GM21367 (cell line): Measurements from ENCODE around the gene LSM6.

Experiments used
- ATAC-seq: cut with Tn5 transposase; IDR thresholded peaks from one replicate; pipeline ENCODE4 v1.9.1; 2021; ENCODE audit not compliant: unreplicated experiment

LSM6 gene

GRCh38 chr4:146183209-146183608 is 7.7 kb downstream of the LSM6 start:
- no peak for ATAC-seq

- no peak for ATAC-seq
Measured at GRCh38 chr4:146186041-146186440, 10.5 kb downstream of the LSM6 start.

- ATAC-seq, result no peak
Measured at GRCh38 chr4:146186596-146186995, 11.1 kb downstream of the LSM6 start.

GRCh38 chr4:146190456-146190855 is 14.9 kb downstream of the LSM6 start:
- no peak for ATAC-seq

- no peak for ATAC-seq
Measured at GRCh38 chr4:146191766-146192458, 16.4 kb downstream of the LSM6 start.

GRCh38 chr4:146193628-146194027 is 18.1 kb downstream of the LSM6 start:
- no peak for ATAC-seq

- no peak for ATAC-seq
Measured at GRCh38 chr4:146194212-146194611, 18.7 kb downstream of the LSM6 start.

GRCh38 chr4:146202665-146203064 is 27.1 kb downstream of the LSM6 start:
- ATAC-seq, result no peak

GRCh38 chr4:146207410-146207809 is 31.9 kb downstream of the LSM6 start:
- no peak for ATAC-seq

- ATAC-seq, result no peak
Measured at GRCh38 chr4:146210890-146211289, 35.4 kb downstream of the LSM6 start.

GRCh38 chr4:146211440-146211839 is 35.9 kb downstream of the LSM6 start:
- no peak for ATAC-seq

GRCh38 chr4:146212781-146213180 is 37.3 kb downstream of the LSM6 start:
- no peak for ATAC-seq

- no peak for ATAC-seq
Measured at GRCh38 chr4:146214238-146214637, 38.7 kb downstream of the LSM6 start, which contains the start of gene REELD1. Gene REELD1 (plus strand): TSS chr4:146214538. CDS start chr4:146216953, 2,415 bp downstream.

GRCh38 chr4:146222313-146222712 is 46.8 kb downstream of the LSM6 start:
- no peak for ATAC-seq

- ATAC-seq, result no peak
Measured at GRCh38 chr4:146224326-146224966, 48.9 kb downstream of the LSM6 start.

GRCh38 chr4:146229406-146229805 is 53.9 kb downstream of the LSM6 start:
- ATAC-seq, result no peak

GRCh38 chr4:146232131-146232722 is 56.7 kb downstream of the LSM6 start:
- ATAC-seq, result no peak

GRCh38 chr4:146235654-146236177 is 60.2 kb downstream of the LSM6 start:
- ATAC-seq, result no peak

- ATAC-seq, result no peak
Measured at GRCh38 chr4:146236216-146236615, 60.7 kb downstream of the LSM6 start.

- ATAC-seq, result no peak
Measured at GRCh38 chr4:146237092-146237491, 61.6 kb downstream of the LSM6 start.

- no peak for ATAC-seq
Measured at GRCh38 chr4:146238107-146238506, 62.6 kb downstream of the LSM6 start.
